ENCODE measurements around the gene ZNF24.

Gene ZNF24

GRCh38 chr18:35355140-35355618 is 11.0 kb upstream of the ZNF24 start:
- H3K36me3 ChIP-seq (ENCODE audit: control insufficient read depth, insufficient read depth, low read length), result no peaks in the 10 kb centered on the region
- H3K4me3 ChIP-seq (ENCODE audit: insufficient read depth, low read depth, low read length), result no peak overlapping the region
- no peaks in the 10 kb centered on the region for H3K27me3 ChIP-seq (ENCODE audit: control insufficient read depth, insufficient read depth, low read length, poor library complexity, severe bottlenecking)
- H3K9me3 ChIP-seq (ENCODE audit: control insufficient read depth, low read length), result peaks cover 2% of the 10 kb centered on the region
- no peak overlapping the region for H3K27ac ChIP-seq (ENCODE audit: insufficient read depth, low read depth, low read length, poor library complexity, severe bottlenecking)
- peaks cover 3% of the 10 kb centered on the region for H3K4me1 ChIP-seq (ENCODE audit: control insufficient read depth, insufficient read depth, low read length)
- 37 to 42% methylated on average over 4 of the region's 4 CpGs for WGBS, 2 experiments

GRCh38 chr18:35352778-35353177 is 8.6 kb upstream of the ZNF24 start:
- H3K36me3 ChIP-seq (ENCODE audit: control insufficient read depth, insufficient read depth, low read length), result no peaks in the 10 kb centered on the region

GRCh38 chr18:35352283-35352682 is 8.1 kb upstream of the ZNF24 start:
- WGBS, 2 experiments, result 84 to 87% methylated on average over 2 of the region's 2 CpGs
- Histone ChIP-seq H3K4me1 (ENCODE audit: control insufficient read depth, insufficient read depth, low read length) (peaks cover 3% of the 10 kb centered on the region), H3K27me3 (ENCODE audit: control insufficient read depth, insufficient read depth, low read length, poor library complexity, severe bottlenecking) (no peaks in the 10 kb centered on the region), H3K4me3 (ENCODE audit: insufficient read depth, low read depth, low read length) (no peak overlapping the region), H3K36me3 (ENCODE audit: control insufficient read depth, insufficient read depth, low read length) (no peaks in the 10 kb centered on the region), H3K27ac (ENCODE audit: insufficient read depth, low read depth, low read length, poor library complexity, severe bottlenecking) (no peak overlapping the region), H3K9me3 (ENCODE audit: control insufficient read depth, low read length) (peaks cover 2% of the 10 kb centered on the region)

More at GRCh38 chr18:35352778-35353177, 8.6 kb upstream of the ZNF24 start:
- H3K9me3 ChIP-seq (ENCODE audit: control insufficient read depth, low read length), result peaks cover 2% of the 10 kb centered on the region
- H3K4me3 ChIP-seq (ENCODE audit: insufficient read depth, low read depth, low read length), result no peak overlapping the region
- peaks cover 3% of the 10 kb centered on the region for H3K4me1 ChIP-seq (ENCODE audit: control insufficient read depth, insufficient read depth, low read length)
- no peaks in the 10 kb centered on the region for H3K27me3 ChIP-seq (ENCODE audit: control insufficient read depth, insufficient read depth, low read length, poor library complexity, severe bottlenecking)
- H3K27ac ChIP-seq (ENCODE audit: insufficient read depth, low read depth, low read length, poor library complexity, severe bottlenecking), result no peak overlapping the region

GRCh38 chr18:35348001-35348400 is 3.8 kb upstream of the ZNF24 start:
- peaks cover 6% of the 10 kb centered on the region for H3K4me1 ChIP-seq (ENCODE audit: control insufficient read depth, insufficient read depth, low read length)
- no peak overlapping the region for H3K4me3 ChIP-seq (ENCODE audit: insufficient read depth, low read depth, low read length)
- peaks cover 2% of the 10 kb centered on the region for H3K9me3 ChIP-seq (ENCODE audit: control insufficient read depth, low read length)
- H3K27me3 ChIP-seq (ENCODE audit: control insufficient read depth, insufficient read depth, low read length, poor library complexity, severe bottlenecking), result no peaks in the 10 kb centered on the region
- no peak overlapping the region for H3K27ac ChIP-seq (ENCODE audit: insufficient read depth, low read depth, low read length, poor library complexity, severe bottlenecking)
- 91 to 95% methylated on average over 3 of the region's 3 CpGs for WGBS, 2 experiments
- no peaks in the 10 kb centered on the region for H3K36me3 ChIP-seq (ENCODE audit: control insufficient read depth, insufficient read depth, low read length)

- Histone ChIP-seq H3K27me3 (ENCODE audit: control insufficient read depth, insufficient read depth, low read length, poor library complexity, severe bottlenecking) (no peaks in the 10 kb centered on the region), H3K4me3 (ENCODE audit: insufficient read depth, low read depth, low read length) (no peak overlapping the region), H3K9me3 (ENCODE audit: control insufficient read depth, low read length) (no peaks in the 10 kb centered on the region), H3K36me3 (ENCODE audit: control insufficient read depth, insufficient read depth, low read length) (no peaks in the 10 kb centered on the region), H3K27ac (ENCODE audit: insufficient read depth, low read depth, low read length, poor library complexity, severe bottlenecking) (no peak overlapping the region), H3K4me1 (ENCODE audit: control insufficient read depth, insufficient read depth, low read length) (peaks cover 6% of the 10 kb centered on the region)
- WGBS, 2 experiments, result 86 to 95% methylated on average over 1 of the region's 1 CpG
Observed at GRCh38 chr18:35345950-35346349, 1.7 kb upstream of the ZNF24 start.

- peaks cover 6% of the 10 kb centered on the region for H3K4me1 ChIP-seq (ENCODE audit: control insufficient read depth, insufficient read depth, low read length)
- no peak overlapping the region for H3K27ac ChIP-seq (ENCODE audit: insufficient read depth, low read depth, low read length, poor library complexity, severe bottlenecking)
- H3K36me3 ChIP-seq (ENCODE audit: control insufficient read depth, insufficient read depth, low read length), result no peaks in the 10 kb centered on the region
- no peaks in the 10 kb centered on the region for H3K9me3 ChIP-seq (ENCODE audit: control insufficient read depth, low read length)
- no peaks in the 10 kb centered on the region for H3K27me3 ChIP-seq (ENCODE audit: control insufficient read depth, insufficient read depth, low read length, poor library complexity, severe bottlenecking)
- no peak overlapping the region for H3K4me3 ChIP-seq (ENCODE audit: insufficient read depth, low read depth, low read length)
- WGBS, 2 experiments, result 64 to 73% methylated on average over 6 of the region's 6 CpGs
Observed at GRCh38 chr18:35345460-35345921, 1.3 kb upstream of the ZNF24 start.

- no peaks in the 10 kb centered on the region for H3K9me3 ChIP-seq (ENCODE audit: control insufficient read depth, low read length)
- H3K4me3 ChIP-seq (ENCODE audit: insufficient read depth, low read depth, low read length), result peak overlapping the region; percentile 95
- H3K36me3 ChIP-seq (ENCODE audit: control insufficient read depth, insufficient read depth, low read length), result peaks cover 5% of the 10 kb centered on the region
- H3K27ac ChIP-seq (ENCODE audit: insufficient read depth, low read depth, low read length, poor library complexity, severe bottlenecking), result peak overlapping the region; percentile 97
- H3K4me1 ChIP-seq (ENCODE audit: control insufficient read depth, insufficient read depth, low read length), result peaks cover 6% of the 10 kb centered on the region
- 82 to 89% methylated on average over 11 to 12 of the region's 12 CpGs for WGBS, 2 experiments
- H3K27me3 ChIP-seq (ENCODE audit: control insufficient read depth, insufficient read depth, low read length, poor library complexity, severe bottlenecking), result no peaks in the 10 kb centered on the region
Observed at GRCh38 chr18:35344736-35345459, 678 bp upstream of the ZNF24 start.

GRCh38 chr18:35343488-35343935 is 708 bp downstream of the ZNF24 start:
- H3K36me3 ChIP-seq (ENCODE audit: control insufficient read depth, insufficient read depth, low read length), result peaks cover 16% of the 10 kb centered on the region
- no peaks in the 10 kb centered on the region for H3K27me3 ChIP-seq (ENCODE audit: control insufficient read depth, insufficient read depth, low read length, poor library complexity, severe bottlenecking)
- no peak overlapping the region for H3K27ac ChIP-seq (ENCODE audit: insufficient read depth, low read depth, low read length, poor library complexity, severe bottlenecking)
- peak overlapping the region; percentile 95 for H3K4me3 ChIP-seq (ENCODE audit: insufficient read depth, low read depth, low read length)
- H3K4me1 ChIP-seq (ENCODE audit: control insufficient read depth, insufficient read depth, low read length), result peaks cover 6% of the 10 kb centered on the region
- H3K9me3 ChIP-seq (ENCODE audit: control insufficient read depth, low read length), result no peaks in the 10 kb centered on the region
- WGBS, 2 experiments, result 1% methylated on average over 15 of the region's 15 CpGs

GRCh38 chr18:35337286-35337685 is 6.9 kb downstream of the ZNF24 start:
- H3K27me3 ChIP-seq (ENCODE audit: control insufficient read depth, insufficient read depth, low read length, poor library complexity, severe bottlenecking), result no peaks in the 10 kb centered on the region
- peaks cover 46% of the 10 kb centered on the region for H3K36me3 ChIP-seq (ENCODE audit: control insufficient read depth, insufficient read depth, low read length)
- H3K4me3 ChIP-seq (ENCODE audit: insufficient read depth, low read depth, low read length), result no peak overlapping the region
- H3K27ac ChIP-seq (ENCODE audit: insufficient read depth, low read depth, low read length, poor library complexity, severe bottlenecking), result no peak overlapping the region
- no peaks in the 10 kb centered on the region for H3K9me3 ChIP-seq (ENCODE audit: control insufficient read depth, low read length)
- 92 to 95% methylated on average over 5 of the region's 5 CpGs for WGBS, 2 experiments
- no peaks in the 10 kb centered on the region for H3K4me1 ChIP-seq (ENCODE audit: control insufficient read depth, insufficient read depth, low read length)

GRCh38 chr18:35335866-35336265 is 8.4 kb downstream of the ZNF24 start:
- peaks cover 46% of the 10 kb centered on the region for H3K36me3 ChIP-seq (ENCODE audit: control insufficient read depth, insufficient read depth, low read length)
- no peaks in the 10 kb centered on the region for H3K9me3 ChIP-seq (ENCODE audit: control insufficient read depth, low read length)
- H3K27ac ChIP-seq (ENCODE audit: insufficient read depth, low read depth, low read length, poor library complexity, severe bottlenecking), result no peak overlapping the region
- H3K4me1 ChIP-seq (ENCODE audit: control insufficient read depth, insufficient read depth, low read length), result no peaks in the 10 kb centered on the region
- WGBS, 2 experiments, result 94 to 97% methylated on average over 4 of the region's 4 CpGs
- H3K4me3 ChIP-seq (ENCODE audit: insufficient read depth, low read depth, low read length), result no peak overlapping the region
- H3K27me3 ChIP-seq (ENCODE audit: control insufficient read depth, insufficient read depth, low read length, poor library complexity, severe bottlenecking), result no peaks in the 10 kb centered on the region

Data from ectodermal cell (in vitro differentiated cells).